Esophagus (tissue), 2 donors: ENCODE results near the gene RCCD1. TPM values are rescaled to one million over a fixed set of nuclear protein-coding genes. Genes with fewer than 3 reads are reported as not detected.

Experiments used
- H3K27ac ChIP-seq, 2 donors: one replicate each; pipeline ENCODE4 v1.5.1; 2013; ENCODE audit warnings: low read depth in 2 of 2, mild to moderate bottlenecking in 2 of 2, inconsistent platforms in 1 of 2, low read length in 1 of 2, moderate library complexity in 1 of 2
- H3K27me3 ChIP-seq, 2 donors: one replicate each; pipeline ENCODE4 v1.6.1; 2013; ENCODE audit warnings: low read length in 2 of 2, control low read depth in 1 of 2, mild to moderate bottlenecking in 1 of 2; ENCODE audit not compliant: insufficient read depth in 2 of 2, control insufficient read depth in 1 of 2
- H3K36me3 ChIP-seq, 2 donors: one replicate each; pipeline ENCODE4 v1.6.1; 2013; ENCODE audit warnings: low read length in 1 of 2; ENCODE audit not compliant: control insufficient read depth in 2 of 2, insufficient read depth in 2 of 2
- H3K4me1 ChIP-seq, 2 donors: one replicate each; pipeline ENCODE4 v1.6.1; 2013; ENCODE audit warnings: low read length in 1 of 2; ENCODE audit not compliant: control insufficient read depth in 2 of 2, insufficient read depth in 2 of 2
- H3K4me3 ChIP-seq, 2 donors: one replicate each; pipeline ENCODE4 v1.5.1; 2013; ENCODE audit warnings: low read length in 2 of 2, mild to moderate bottlenecking in 2 of 2, low read depth in 1 of 2, moderate library complexity in 1 of 2
- H3K9me3 ChIP-seq, 2 donors: one replicate each; pipeline ENCODE4 v1.6.1; 2013; ENCODE audit warnings: mild to moderate bottlenecking in 2 of 2, low read depth in 1 of 2, low read length in 1 of 2, moderate library complexity in 1 of 2; ENCODE audit not compliant: control insufficient read depth in 2 of 2, insufficient read depth in 1 of 2
- WGBS, 2 donors: extraction: QIAGEN DNeasy Blood & Tissue Kit; methylation state at CpG; one replicate each; pipeline ENCODE4 v1.1.7; 2013; 5-methylcytosine and 5-hydroxymethylcytosine counted together
- polyA plus RNA-seq, 2 donors: library from polyadenylated mRNA; stranded (reverse); fragments of 200-250 nt; gene quantifications; one replicate each; pipeline ENCODE4 v1.2.3, GENCODE V29; 2013
- donor health status: healthy with polysubstance abuse.
- donor health status: Bipolar disorder and iron deficiency.

Gene RCCD1
- polyA plus RNA-seq, 2 donors: 8.1 to 8.7 TPM

DNA sequence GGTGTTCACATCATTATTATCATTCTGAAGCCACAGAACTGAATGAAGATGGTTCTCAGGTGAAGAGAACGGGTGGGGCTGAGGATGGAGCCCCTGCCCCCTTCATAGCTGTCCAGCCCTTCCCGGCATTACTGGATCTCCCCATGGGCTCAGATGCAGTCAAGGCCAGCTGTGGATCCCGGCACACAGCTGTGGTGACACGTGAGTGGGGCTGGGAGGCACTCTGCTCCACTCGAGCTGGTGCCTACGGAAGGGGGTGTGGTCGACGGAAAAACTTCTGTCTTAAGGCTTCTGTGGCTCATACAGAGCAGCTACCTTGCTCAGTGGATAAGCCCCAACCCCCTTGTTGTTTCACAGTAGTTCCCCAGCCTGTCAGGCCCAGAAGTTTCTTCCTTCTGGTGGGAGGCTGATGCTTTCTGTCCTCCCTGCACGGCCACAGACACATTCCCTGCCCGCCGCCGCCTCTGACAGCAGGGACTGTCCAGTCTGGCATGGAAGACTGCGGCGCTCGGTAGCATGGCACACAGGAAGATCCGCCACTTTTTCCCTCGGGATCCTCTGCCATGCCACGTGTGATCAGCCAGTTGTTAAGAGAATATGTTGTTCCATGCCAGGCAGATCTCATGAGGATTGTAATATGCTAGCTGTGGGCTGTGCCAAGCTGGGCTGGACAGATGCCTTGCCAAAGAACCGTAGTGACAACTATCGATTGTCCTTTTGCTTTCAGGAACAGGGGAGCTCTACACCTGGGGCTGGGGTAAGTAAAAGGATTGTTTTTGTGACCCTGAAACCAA is 5.8 kb downstream of the RCCD1 start:
- 79 to 83% methylated on average over 20 of the region's 20 CpGs for WGBS, 2 donors
- H3K9me3 ChIP-seq: no peaks in the 10 kb centered on the region
- H3K36me3 ChIP-seq: peaks cover 5 to 25% of the 10 kb centered on the region in 2 donors

DNA sequence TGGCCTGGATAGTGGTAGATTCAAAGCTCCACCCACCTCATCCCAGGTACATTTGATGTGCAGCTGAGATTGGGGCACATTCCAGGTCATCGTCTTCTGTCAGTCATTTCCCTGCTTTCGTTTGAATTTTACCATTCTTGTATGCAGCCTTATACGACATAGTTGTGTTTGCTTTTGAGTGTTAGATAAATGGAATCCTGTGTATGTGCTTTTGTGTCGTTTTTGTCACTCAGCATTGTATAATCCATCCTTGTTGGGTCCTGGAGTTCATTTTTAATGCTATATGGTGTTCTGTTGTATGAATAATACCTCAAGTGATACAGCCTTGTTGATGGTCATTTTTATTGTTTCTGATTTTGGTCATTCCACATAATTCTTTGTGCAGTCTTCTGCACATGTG is 7.3 kb downstream of the RCCD1 start:
- peaks cover 0 to 7% of the 10 kb centered on the region in 2 donors for H3K4me1 ChIP-seq
- no peak overlapping the region for H3K27ac ChIP-seq
- H3K4me3 ChIP-seq: no peak overlapping the region
- WGBS, 2 donors: 80 to 84% methylated on average over 4 of the region's 4 CpGs
- no peaks in the 10 kb centered on the region for H3K27me3 ChIP-seq
- peaks cover 12 to 30% of the 10 kb centered on the region in 2 donors for H3K36me3 ChIP-seq
- no peaks in the 10 kb centered on the region for H3K9me3 ChIP-seq

More for the DNA sequence above, 5.8 kb downstream of the RCCD1 start:
- peaks cover 6 to 7% of the 10 kb centered on the region in 2 donors for H3K4me1 ChIP-seq
- no peak overlapping the region for H3K4me3 ChIP-seq
- H3K27ac ChIP-seq: peak overlapping the region in 1 of 2 donors; percentile 47
- no peaks in the 10 kb centered on the region for H3K27me3 ChIP-seq

DNA sequence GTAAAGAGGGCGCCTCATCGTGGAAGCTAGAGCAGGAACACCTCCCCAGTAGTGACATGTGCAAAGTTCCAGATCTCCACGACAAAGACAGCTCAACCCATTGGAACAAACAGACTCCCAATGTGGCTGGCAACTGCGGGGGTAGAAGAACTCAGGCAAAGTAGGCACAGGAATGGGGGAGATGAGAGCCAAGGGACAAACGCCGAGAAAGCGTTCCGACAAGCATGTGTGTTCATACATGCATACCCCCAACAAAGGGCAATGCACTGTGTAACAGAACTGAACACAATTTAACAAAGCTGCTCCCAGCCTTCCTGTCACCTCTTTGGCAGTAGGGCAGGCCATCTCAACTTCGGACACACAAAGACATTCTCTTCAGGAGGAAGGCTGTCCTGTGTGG is 11.6 kb downstream of the RCCD1 start:
- 74 to 83% methylated on average over 9 of the region's 9 CpGs for WGBS, 2 donors
- Histone ChIP-seq H3K36me3 (peaks cover 8 to 18% of the 10 kb centered on the region in 2 donors), H3K27me3 (no peaks in the 10 kb centered on the region), H3K27ac (no peak overlapping the region), H3K9me3 (no peaks in the 10 kb centered on the region), H3K4me1 (no peaks in the 10 kb centered on the region), H3K4me3 (no peak overlapping the region)

DNA sequence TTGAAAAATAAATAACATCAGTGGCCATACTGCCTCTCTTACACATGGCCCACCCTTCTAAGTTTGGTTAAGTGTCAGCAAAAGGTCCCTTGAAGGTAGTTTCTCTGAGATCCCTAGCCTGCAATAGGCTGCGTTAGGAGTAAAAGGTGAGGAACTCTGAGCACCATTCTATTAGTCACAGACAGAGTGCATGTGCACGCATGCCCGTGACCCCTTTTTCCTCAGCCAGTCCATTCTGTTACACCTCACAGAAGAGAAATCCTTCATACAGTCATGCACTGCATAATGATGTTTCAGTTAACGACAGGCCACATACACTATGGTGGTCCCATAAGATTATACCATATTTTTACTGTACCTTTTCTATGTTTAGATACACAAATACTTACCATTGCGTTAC is 12.5 kb downstream of the RCCD1 start:
- no peak overlapping the region for H3K27ac ChIP-seq
- H3K36me3 ChIP-seq: peaks cover 6 to 11% of the 10 kb centered on the region in 2 donors
- 62 to 92% methylated on average over 5 of the region's 5 CpGs for WGBS, 2 donors
- no peaks in the 10 kb centered on the region for H3K9me3 ChIP-seq
- H3K4me1 ChIP-seq: no peaks in the 10 kb centered on the region
- H3K4me3 ChIP-seq: no peak overlapping the region
- H3K27me3 ChIP-seq: no peaks in the 10 kb centered on the region

DNA sequence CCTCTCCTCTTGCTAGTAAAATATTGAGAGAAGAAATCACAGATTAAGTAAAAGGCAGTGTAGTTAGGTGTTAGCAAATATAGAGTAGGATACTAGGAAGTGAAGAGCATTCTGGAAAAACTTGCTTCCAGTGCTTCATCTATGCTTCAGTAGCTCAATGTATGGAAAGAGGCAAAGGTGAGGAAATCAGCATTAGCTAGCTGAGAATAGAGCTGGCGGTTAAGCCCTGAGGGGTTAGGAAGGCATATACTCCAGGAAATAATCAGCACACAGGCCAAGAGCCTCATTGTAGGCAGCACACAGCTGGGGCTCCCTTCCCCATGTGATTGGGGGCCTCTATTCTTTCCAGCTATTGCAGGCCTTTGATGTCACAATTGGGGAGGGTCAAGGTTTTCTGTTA is 13.8 kb downstream of the RCCD1 start:
- 82 to 92% methylated on average over 1 of the region's 1 CpG for WGBS, 2 donors
- Histone ChIP-seq H3K36me3 (peaks cover 6 to 11% of the 10 kb centered on the region in 2 donors), H3K4me1 (no peaks in the 10 kb centered on the region), H3K27me3 (no peaks in the 10 kb centered on the region), H3K27ac (no peak overlapping the region), H3K4me3 (no peak overlapping the region), H3K9me3 (no peaks in the 10 kb centered on the region)

DNA sequence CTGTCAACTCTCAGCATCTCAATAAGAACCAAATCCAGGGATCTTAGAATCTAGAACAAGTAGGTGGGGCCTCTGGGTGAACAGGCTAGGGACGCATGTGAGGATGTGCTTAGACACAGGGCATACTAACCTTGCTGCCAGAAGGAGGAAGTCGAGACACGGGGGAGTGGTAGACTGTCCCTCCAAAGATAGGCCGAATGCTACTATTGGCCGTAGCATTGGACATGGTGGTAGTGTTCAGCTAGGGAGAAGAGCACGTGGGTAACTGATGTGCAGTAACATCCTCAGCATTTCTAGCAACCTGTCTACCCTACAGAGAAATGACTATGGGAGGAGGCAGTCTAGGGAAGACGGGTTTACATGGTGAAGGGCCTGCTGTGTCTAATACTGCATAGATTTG is 15.6 kb downstream of the RCCD1 start:
- Histone ChIP-seq H3K36me3 (peaks cover 6 to 13% of the 10 kb centered on the region in 2 donors), H3K4me3 (no peak overlapping the region)
- 93% methylated on average over 7 of the region's 7 CpGs for WGBS, 2 donors

DNA sequence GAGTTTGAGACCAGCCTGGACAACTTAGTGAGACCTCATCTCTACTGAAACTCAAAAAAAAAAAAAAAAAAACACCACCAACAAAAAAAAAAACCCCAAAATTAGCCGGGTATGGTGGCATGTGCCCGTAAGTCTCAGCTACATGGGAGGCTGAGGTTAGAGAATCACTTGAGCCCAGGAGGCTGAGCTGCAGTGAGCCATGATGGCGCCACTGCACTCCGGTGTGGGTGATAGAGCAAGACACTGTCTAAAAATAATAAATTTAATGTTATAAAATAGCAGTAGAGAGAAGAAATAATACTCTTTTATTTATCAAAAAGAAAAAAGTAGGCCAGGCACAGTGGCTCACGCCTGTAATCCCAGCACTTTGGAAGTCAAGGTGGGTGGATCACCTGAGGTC is 17.4 kb downstream of the RCCD1 start:
- Histone ChIP-seq H3K27ac (no peak overlapping the region), H3K36me3 (peaks cover 0 to 8% of the 10 kb centered on the region in 2 donors)

More for the DNA sequence above, 15.6 kb downstream of the RCCD1 start:
- Histone ChIP-seq H3K27me3 (no peaks in the 10 kb centered on the region), H3K9me3 (no peaks in the 10 kb centered on the region), H3K27ac (no peak overlapping the region), H3K4me1 (no peaks in the 10 kb centered on the region)

DNA sequence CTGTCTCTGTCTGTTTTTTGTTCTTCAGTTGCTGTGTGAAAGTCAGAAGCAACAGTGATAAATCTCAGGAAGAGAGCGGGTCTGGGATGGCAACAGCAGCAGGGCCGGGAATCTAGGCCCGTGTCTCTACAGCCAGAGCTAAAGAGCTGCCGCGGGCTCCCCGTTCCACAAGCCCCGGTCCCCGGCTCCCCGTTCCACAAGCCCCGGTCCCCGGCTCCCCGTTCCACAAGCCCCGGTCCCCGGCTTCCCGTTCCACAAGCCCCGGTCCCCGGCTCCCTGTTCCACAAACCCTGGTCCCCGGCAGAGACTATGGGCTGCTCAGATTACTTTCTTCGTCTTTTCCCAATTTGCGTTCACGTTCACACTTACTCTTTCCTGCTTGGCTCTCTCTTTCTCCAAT is 19.5 kb downstream of the RCCD1 start:
- H3K27ac ChIP-seq: no peak overlapping the region
- 95 to 96% methylated on average over 20 to 21 of the region's 21 CpGs for WGBS, 2 donors
- H3K9me3 ChIP-seq: no peaks in the 10 kb centered on the region
- peaks cover 0 to 8% of the 10 kb centered on the region in 2 donors for H3K36me3 ChIP-seq
- H3K27me3 ChIP-seq: no peaks in the 10 kb centered on the region
- no peak overlapping the region for H3K4me3 ChIP-seq
- H3K4me1 ChIP-seq: no peaks in the 10 kb centered on the region

More for the DNA sequence above, 17.4 kb downstream of the RCCD1 start:
- H3K4me3 ChIP-seq: no peak overlapping the region
- no peaks in the 10 kb centered on the region for H3K4me1 ChIP-seq
- WGBS, 2 donors: 96% methylated on average over 5 of the region's 5 CpGs
- H3K9me3 ChIP-seq: no peaks in the 10 kb centered on the region
- H3K27me3 ChIP-seq: no peaks in the 10 kb centered on the region

DNA sequence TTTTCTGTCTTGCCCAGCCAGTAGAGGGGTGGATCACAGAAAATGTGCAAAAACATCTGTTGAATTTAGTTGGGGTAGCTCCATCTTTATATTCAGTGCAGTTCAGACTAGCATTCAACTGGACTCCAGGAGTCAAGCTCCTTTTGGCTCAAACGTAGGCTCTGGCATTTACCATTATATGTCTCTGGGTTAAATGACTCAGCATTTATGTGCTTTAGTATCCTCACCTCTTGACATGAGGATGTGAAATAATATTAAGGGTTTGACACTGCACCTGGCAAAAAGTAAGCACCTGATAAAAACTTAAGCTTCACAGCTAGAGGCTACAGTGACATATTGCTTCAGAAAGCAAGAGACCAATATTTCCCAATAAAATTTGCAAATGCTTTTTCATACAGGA is 24.9 kb downstream of the RCCD1 start:
- H3K4me3 ChIP-seq: no peak overlapping the region
- 41 to 53% methylated on average over 1 of the region's 1 CpG for WGBS, 2 donors
- H3K27me3 ChIP-seq: no peaks in the 10 kb centered on the region
- H3K36me3 ChIP-seq: peaks cover 0 to 3% of the 10 kb centered on the region in 2 donors
- H3K4me1 ChIP-seq: no peaks in the 10 kb centered on the region
- H3K27ac ChIP-seq: no peak overlapping the region
- no peaks in the 10 kb centered on the region for H3K9me3 ChIP-seq

DNA sequence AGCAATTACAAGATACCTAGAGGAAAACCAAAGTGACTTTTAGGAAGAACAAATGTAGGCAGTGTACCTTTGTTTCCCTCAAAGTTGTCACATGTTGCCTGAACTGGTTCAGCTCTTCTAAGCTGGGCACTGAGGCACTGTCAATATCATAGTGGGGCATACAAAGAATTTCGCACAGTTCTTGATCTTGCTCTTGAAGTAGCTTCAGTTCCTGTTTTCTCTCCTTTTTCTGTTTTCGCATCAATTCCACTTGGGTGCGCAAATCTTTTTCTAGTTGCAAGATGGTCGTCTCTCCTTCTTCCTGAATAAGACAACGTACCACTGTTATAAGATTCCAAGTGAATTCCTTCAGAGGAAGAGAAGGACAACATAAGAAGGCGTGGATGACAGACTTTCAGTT is 27.0 kb downstream of the RCCD1 start:
- H3K36me3 ChIP-seq: peaks cover 0 to 3% of the 10 kb centered on the region in 2 donors
- WGBS, 2 donors: 95 to 96% methylated on average over 6 of the region's 6 CpGs
- H3K4me3 ChIP-seq: no peak overlapping the region
- no peak overlapping the region for H3K27ac ChIP-seq
- no peaks in the 10 kb centered on the region for H3K4me1 ChIP-seq
- no peaks in the 10 kb centered on the region for H3K27me3 ChIP-seq
- no peaks in the 10 kb centered on the region for H3K9me3 ChIP-seq
